ENCODE data around the gene CLCN7.
A peak's percentile ranks its signal among the peaks of the same experiment; 100 is the strongest.

CLCN7 gene

GRCh38 chr16:1408171-1408837 lies 66.5 kb downstream of the CLCN7 start:
- H3K4me3 ChIP-seq (ENCODE audit: low read depth, low read length): peak overlapping the region; percentile 67

- no peak overlapping the region for H3K4me3 ChIP-seq (ENCODE audit: low read depth, low read length)
Measured at GRCh38 chr16:1407753-1408152, 67.1 kb downstream of the CLCN7 start.

- H3K4me3 ChIP-seq (ENCODE audit: low read depth, low read length): no peak overlapping the region
Measured at GRCh38 chr16:1403733-1404132, 71.1 kb downstream of the CLCN7 start.

- H3K4me3 ChIP-seq (ENCODE audit: low read depth, low read length): no peak overlapping the region
Measured at GRCh38 chr16:1403036-1403435, 71.8 kb downstream of the CLCN7 start.

- no peak overlapping the region for H3K4me3 ChIP-seq (ENCODE audit: low read depth, low read length)
Measured at GRCh38 chr16:1401758-1402154, 73.1 kb downstream of the CLCN7 start.

GRCh38 chr16:1401061-1401757 lies 73.6 kb downstream of the CLCN7 start:
- H3K4me3 ChIP-seq (ENCODE audit: low read depth, low read length): no peak overlapping the region

- no peak overlapping the region for H3K4me3 ChIP-seq (ENCODE audit: low read depth, low read length)
Measured at GRCh38 chr16:1398826-1399581, 75.8 kb downstream of the CLCN7 start.

- H3K4me3 ChIP-seq (ENCODE audit: low read depth, low read length): no peak overlapping the region
Measured at GRCh38 chr16:1398351-1398750, 76.5 kb downstream of the CLCN7 start.

- no peak overlapping the region for H3K4me3 ChIP-seq (ENCODE audit: low read depth, low read length)
Measured at GRCh38 chr16:1397779-1398178, 77.0 kb downstream of the CLCN7 start.

- no peak overlapping the region for H3K4me3 ChIP-seq (ENCODE audit: low read depth, low read length)
Measured at GRCh38 chr16:1395444-1396031, 79.3 kb downstream of the CLCN7 start.

Measured in iPS-11a (cell line).